NCI-H460 (cell line): ENCODE data around the gene HNF4A. TPM values are rescaled to one million over a fixed set of nuclear protein-coding genes. Genes with fewer than 3 reads are reported as not detected.

Experiments used
- DNase-seq: peaks from one replicate; pipeline ENCODE4 v3.0.0-alpha.2; 2016; ENCODE audit warnings: low read depth; ENCODE audit errors: extremely low read depth
- total RNA-seq: library from RNA; depleted of rRNA; stranded (reverse); fragments of >200 nt; shearing (Covaris generic); gene quantifications from 2 replicates; pipeline ENCODE4 v1.2.3, GENCODE V29; 2014

HNF4A gene
- total RNA-seq, 1 experiment from 2014 or later, result 0.12 TPM

DNA sequence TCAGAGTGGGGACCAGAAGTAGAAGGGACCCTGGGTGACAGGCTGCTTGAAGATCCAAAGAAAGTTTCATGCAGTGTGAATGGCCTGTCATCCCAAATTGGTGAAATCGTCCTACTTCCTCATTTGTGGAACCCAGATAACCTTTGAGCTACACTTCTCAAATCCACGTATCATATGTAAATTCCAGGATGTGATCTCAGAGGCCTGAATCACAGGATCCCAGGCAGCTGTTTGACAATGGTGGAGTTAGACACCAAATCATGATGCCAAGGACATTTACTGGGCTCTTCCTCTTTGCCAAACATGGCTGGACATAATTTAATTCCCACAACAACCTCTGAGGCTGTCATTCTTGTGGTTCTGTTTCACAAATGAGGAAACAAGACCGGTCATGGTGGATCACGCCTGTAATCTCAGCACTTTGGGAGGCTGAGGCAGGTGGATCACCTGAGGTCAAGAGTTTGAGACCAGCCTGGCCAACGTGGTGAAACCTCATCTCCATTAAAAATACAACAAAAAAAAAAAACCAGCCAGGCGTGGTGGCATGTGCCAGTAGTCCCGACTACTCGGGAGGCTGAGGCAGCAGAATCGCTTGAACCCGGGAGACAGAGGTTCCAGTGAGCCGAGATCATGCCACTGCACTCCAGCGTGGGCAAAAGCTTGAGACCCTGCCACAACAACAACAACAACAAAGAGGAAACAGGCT lies 80.3 kb downstream of the HNF4A start:
- no peak for DNase-seq

DNA sequence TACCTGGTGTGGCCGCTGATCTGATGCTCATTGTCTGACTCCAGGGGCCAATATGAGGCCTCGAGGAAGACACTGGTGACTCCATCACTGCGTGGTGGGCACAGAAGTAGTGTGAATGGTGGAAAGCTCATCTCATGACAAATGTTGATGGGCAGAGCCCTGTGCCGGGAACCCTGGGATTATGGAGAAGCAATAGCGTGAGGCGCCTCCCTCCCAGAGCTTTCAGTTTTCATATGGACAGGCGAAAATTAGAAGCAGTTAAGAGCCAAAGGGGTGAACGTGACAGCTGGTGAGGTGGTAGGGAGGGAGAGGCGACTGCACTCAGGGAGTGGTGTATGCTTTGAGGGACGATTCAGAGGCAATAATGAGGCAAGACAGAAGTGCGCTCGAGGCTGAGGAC lies 80.9 kb downstream of the HNF4A start:
- DNase-seq, result no peak

DNA sequence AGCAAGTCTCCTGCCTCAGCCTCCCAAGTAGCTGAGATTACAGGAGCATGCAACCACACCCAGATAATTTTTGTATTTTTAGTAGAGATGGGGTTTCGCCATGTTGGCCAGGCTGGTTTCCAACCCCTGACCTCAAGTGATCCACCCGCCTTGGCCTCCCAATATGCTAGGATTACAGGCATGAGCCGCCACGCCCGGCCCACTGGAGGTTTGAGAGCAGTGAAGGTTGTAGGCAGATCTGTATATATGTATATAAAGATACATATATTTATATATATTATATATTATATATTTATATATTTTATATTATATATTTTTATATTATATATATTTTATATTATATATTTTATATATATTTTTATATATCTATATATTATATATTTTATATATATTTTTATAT lies 82.0 kb downstream of the HNF4A start:
- DNase-seq, result no peak

- DNase-seq, result no peak
These were observed 83.3 kb downstream of the HNF4A start for GRCh38 chr20:44438782-44439181.

- DNase-seq, result no peak
These were observed 83.8 kb downstream of the HNF4A start for GRCh38 chr20:44439318-44439717.

DNA sequence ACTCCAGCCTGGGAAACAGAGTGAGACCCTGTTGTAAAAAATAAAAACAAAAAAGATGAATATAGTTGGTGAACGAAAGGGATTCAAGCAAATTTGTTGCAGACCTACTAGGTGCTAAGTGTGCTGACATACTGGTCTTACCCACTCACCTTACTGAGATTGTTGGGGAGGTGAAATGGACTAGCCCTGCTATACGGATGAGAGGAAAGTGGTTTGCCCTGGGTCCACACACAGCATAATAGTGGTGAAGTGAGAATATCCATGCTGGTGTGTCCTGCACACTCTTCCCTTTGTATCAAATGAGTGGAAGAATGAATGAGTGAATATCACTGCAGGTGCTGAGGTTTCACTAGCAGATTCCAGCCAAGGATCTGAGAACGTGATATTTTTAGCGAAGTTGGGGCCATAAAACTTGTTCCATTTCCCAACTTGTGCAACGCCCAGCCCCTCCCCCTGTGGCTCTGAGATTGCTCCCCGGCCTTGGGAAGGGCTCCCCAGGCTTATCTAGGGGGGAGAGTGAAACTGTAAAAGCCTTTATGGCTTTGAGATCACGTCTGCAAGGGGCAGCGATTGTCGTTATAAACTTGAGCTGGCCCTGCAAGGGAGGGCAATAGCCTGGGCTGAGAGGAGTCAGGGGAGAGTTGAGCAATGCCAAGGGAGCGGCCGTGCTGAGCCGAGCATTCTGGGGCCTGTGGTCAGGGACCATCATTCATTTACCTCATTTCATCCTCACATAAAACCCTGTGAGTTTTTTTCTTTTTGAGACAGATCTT lies 87.0 kb downstream of the HNF4A start:
- no peak for DNase-seq

DNA sequence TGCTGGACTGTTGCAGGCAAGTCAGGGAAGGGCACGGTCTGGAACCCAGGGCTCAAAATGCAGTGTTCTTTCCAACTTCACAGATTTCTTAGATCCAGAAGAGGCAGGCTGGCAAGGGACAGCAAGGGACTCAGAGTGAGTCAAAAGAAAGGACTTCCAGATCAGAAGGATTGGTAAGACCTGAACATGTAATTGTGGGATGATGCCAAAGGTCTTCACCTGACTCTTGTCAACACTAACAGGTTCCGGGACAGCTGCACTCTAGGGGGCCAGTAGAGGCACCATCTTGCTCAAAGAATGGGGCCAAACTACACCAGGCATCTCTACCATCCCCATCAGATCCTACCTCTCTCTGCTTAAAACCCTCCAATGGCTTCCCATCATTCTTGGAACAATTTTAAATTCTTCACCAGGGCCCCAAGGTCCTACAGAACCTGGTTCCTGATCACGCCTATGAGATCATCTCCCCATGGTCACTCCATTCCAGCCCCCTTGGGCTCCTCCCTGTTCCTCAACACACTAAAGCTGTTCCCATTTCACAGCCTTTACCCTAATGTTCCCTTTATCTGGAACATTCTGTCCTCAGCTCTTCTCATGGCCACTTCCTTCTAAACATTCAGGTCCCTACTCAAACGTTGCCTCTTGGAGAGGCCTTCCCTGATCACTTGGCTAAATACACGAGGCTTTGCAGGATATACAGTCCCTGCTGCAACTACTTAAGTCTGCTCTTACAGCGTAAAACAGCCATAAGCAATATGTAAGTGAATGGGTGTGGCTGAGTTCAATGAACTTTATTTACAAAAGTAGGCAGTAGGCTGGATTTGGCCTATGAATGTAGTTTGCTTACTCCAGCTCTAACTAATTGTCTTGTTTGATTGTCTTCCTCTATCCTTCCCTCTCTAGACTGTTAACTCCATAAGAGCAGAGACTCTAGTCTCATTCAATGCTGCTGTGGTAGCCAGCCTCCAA lies 90.5 kb downstream of the HNF4A start:
- DNase-seq, result no peak

GRCh38 chr20:44447827-44448419 lies 92.4 kb downstream of the HNF4A start:
- DNase-seq, result no peak

- DNase-seq, result no peak
These were observed 93.5 kb downstream of the HNF4A start for GRCh38 chr20:44448753-44449546.

DNA sequence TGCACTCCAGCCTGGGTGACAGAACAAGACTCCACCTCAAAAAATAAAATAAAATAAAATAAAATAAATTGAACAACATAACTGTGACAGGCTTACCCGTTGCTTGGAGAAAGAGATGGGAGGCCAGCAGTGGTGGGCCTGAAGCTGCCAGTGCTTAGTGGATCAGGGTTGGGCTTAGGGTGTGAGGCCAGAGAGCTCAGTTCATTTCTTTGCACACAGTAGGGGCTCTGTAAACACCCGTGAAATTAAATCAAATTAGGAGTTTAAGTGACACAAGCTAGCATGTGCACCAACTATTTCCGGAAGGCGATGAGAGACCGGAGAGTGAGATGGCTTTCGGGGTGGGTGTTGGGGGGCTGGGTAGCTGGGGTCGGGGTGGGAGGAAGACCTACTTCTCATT lies 94.4 kb downstream of the HNF4A start:
- DNase-seq, result no peak

DNA sequence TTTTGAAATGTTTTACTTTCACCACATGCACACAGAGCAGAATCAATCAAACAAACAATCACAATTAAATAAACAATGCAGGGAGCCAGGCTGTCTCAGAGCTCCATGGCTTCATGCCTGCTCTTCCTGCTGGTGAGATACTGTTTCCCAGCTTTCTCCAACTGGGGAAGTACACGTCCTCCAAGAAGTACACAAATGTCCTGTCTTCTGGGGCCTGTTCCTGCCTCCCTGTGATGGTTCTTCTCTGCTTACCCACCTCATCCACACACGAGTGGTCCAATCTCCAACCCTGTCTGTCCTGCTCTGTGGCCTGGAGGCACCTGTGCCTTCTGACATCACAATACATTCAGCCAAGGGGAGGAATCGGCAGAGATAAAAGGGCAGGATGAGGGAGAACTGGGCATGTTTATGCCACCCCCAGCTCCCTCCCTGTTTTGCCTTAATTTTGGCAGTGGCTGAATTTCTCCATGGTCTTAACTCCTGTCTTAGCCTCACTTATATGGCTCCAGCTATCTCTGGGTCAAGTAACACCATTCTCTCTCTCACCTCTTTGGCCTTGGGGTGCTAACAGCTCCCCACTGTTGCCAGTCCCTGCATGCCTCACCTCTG lies 94.9 kb downstream of the HNF4A start:
- DNase-seq, result no peak

DNA sequence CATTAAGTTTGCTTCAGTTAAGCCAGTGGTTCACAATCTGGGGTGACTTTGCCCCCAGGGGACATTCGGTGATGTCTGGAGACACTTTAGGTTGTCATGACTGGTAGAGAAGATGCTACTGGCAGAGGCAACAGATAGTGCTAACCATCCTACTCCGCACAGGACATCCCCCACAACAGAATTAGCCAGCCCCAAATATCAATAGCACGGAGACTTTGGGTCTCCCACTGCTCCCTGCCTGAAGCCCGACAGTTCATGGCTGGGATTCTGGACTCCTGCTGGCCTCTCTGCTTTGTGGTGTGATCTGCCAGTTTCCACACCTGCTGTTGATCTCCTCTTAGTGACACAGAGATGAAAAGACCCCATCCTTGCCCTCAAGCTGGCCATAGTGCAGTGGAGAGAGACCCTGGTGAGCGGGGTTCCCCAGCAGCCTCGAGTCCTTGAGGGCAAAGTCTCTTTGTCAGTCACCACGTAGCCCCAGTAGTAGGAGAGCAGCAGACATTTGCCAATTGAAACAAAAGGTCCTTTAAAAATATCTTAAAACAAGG lies 95.5 kb downstream of the HNF4A start:
- no peak for DNase-seq

- no peak for DNase-seq
These were observed 98.9 kb downstream of the HNF4A start for GRCh38 chr20:44454306-44454963.

DNA sequence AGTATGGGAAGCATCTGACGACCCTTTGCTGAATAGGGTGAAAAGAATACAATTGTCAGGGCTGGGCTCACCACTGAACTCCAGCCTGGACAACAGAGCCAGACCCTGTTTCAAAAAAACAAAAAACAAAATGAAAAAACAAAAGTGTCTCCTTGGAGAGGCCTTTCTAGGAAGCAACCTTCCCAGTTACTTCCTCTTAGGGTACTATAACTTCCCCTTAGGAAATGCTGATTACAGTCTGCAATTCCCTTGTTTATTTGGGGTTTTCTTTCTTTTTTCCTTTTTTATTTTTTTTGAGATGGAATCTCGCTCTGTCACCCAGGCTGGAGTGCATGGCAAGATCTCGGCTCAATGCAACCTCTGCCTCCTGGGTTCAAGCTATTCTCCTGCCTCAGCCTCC lies 99.6 kb downstream of the HNF4A start:
- no peak for DNase-seq

DNA sequence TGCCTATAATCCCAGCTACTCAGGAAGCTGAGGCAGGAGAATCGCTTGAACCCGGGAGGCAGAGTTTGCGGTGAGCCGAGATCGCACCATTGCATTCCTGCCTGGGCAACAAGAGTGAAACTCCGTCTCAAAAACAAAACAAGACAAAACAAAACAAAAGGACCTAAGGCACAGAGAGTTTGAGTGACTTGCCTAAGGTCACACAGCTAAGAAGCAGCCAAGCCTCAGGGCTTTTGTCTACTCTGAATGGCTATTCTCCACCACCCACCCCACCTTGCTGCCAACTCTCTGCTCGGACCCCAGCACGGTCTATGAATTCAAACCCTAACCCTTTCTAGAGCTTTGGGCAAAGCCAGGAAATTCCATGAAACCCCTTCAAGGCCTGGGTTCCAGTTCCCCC lies 101.1 kb downstream of the HNF4A start:
- no peak for DNase-seq

DNA sequence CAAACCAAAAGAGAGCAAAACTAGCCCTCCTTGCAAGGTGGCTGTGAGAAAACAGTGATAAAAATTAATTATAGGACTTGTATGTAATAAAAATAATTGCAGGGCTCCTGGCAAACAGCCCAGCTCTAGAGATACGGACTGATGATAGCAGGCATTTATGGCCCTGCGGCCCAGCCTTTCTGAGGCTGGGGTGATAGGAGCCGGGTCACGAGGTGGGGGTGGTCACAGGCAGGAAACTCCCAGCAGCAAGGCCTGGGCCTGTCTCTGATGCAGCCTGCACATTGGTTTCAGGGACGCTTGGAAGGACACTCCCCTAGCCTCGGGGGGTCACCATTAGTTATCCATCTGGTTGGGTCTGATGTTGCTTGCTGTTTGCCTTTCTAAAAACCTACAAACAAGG lies 101.5 kb downstream of the HNF4A start:
- DNase-seq, result no peak

GRCh38 chr20:44459271-44459670 lies 103.8 kb downstream of the HNF4A start:
- DNase-seq, result no peak

GRCh38 chr20:44460795-44461141 lies 105.3 kb downstream of the HNF4A start:
- DNase-seq, result peak; percentile 31
